ENCODE measurements around the gene PCK2.

- TF ChIP-seq POU6F1 (CRISPR knock-in tag; IDR thresholded peaks at IDR 0.05; ENCODE audit: borderline replicate concordance, low read depth) (no peak), ARNTL (CRISPR knock-in tag; IDR thresholded peaks at IDR 0.05; ENCODE audit: borderline replicate concordance, low read depth) (no peak), CREB5 (CRISPR knock-in tag; IDR thresholded peaks at IDR 0.05; ENCODE audit: low read depth) (no peak), ZNF565 (CRISPR knock-in tag; conservative IDR thresholded peaks at IDR 0.05; ENCODE audit: low read depth) (no peak), ZFP3 (CRISPR knock-in tag; IDR thresholded peaks at IDR 0.05) (no peak), CSRNP3 (CRISPR knock-in tag; IDR thresholded peaks at IDR 0.05) (no peak), BACH2 (CRISPR knock-in tag; IDR thresholded peaks at IDR 0.05; ENCODE audit: borderline replicate concordance) (no peak)
These were observed 6.3 kb downstream of the PCK2 start for GRCh38 chr14:24100197-24100981.

All from SK-N-SH treated with all-trans-retinoic acid at 6 μM for 48 hours (cell line).